Thyroid gland (tissue), 4 donors: ENCODE measurements around the gene WDR73.

Source experiments
- CTCF ChIP-seq, 6 experiments: fragments of 200-600 bp in 3 of 6; fragments of 450-650 bp in 3 of 6; sonication (generic) in 3 of 6; IDR thresholded peaks; one replicate each; pipeline ENCODE4 v1.5.1; 2016 to 2019; ENCODE audit warnings: antibody characterized with exemption in 6 of 6, mild to moderate bottlenecking in 2 of 6, inconsistent platforms in 1 of 6, moderate library complexity in 1 of 6
- POLR2A ChIP-seq, 2 donors: fragments of 450-650 bp; IDR thresholded peaks; one replicate each; pipeline ENCODE4 v1.6.1; 2017; ENCODE audit warnings: antibody characterized with exemption in 2 of 2, mild to moderate bottlenecking in 2 of 2, moderate library complexity in 1 of 2

- TF ChIP-seq CTCF (IDR thresholded peaks at IDR 0.05) (no peak), POLR2A (IDR thresholded peaks at IDR 0.05) (no peak)
Observed at GRCh38 chr15:84645997-84646396, 8.1 kb downstream of the WDR73 start.
